ENCODE results near the gene RIOX2.
A peak's percentile ranks its signal among the peaks of the same experiment; 100 is the strongest.
"Not testable (repeated sequence)": the region's sequence is repeated elsewhere in the genome, so short reads cannot be mapped to it uniquely, and the experiment has no call there.

RIOX2 gene

GRCh38 chr3:97971679-97972567, at the start of gene RIOX2:
RIOX2 (minus strand) TSS chr3:97972431; CDS start chr3:97967593, 4,838 bp downstream.
- FAIRE-seq (peak; percentile 87), DNase-seq (ENCODE audit: low spot score) (peak; percentile 89)

- no peak for FAIRE-seq
- no peak for DNase-seq (ENCODE audit: low spot score)
Measured at GRCh38 chr3:98020412-98020811, 48.2 kb upstream of the RIOX2 start.

GRCh38 chr3:98018301-98018700, 46.1 kb upstream of the RIOX2 start:
- FAIRE-seq (no peak), DNase-seq (ENCODE audit: low spot score) (no peak)

GRCh38 chr3:98014268-98014585, 42.0 kb upstream of the RIOX2 start:
- no peak for FAIRE-seq

GRCh38 chr3:98013411-98014267, 41.4 kb upstream of the RIOX2 start:
- FAIRE-seq (peak; percentile 91), DNase-seq (ENCODE audit: low spot score) (no peak)

More at GRCh38 chr3:98014268-98014585, 42.0 kb upstream of the RIOX2 start:
- DNase-seq (ENCODE audit: low spot score): no peak

GRCh38 chr3:98012979-98013378, 40.7 kb upstream of the RIOX2 start:
- FAIRE-seq (no peak), DNase-seq (ENCODE audit: low spot score) (no peak)

- FAIRE-seq; DNase-seq (ENCODE audit: low spot score): not testable (repeated sequence)
Measured at GRCh38 chr3:98010883-98011449, 38.7 kb upstream of the RIOX2 start.

GRCh38 chr3:98010194-98010882, 38.1 kb upstream of the RIOX2 start:
- DNase-seq (ENCODE audit: low spot score): no peak
- no peak for FAIRE-seq

- FAIRE-seq (no peak), DNase-seq (ENCODE audit: low spot score) (no peak)
Measured at GRCh38 chr3:98008855-98009254, 36.6 kb upstream of the RIOX2 start.

GRCh38 chr3:98005438-98005837, 33.2 kb upstream of the RIOX2 start:
- FAIRE-seq (no peak), DNase-seq (ENCODE audit: low spot score) (no peak)

- no peak for FAIRE-seq
Measured at GRCh38 chr3:98004721-98005120, 32.5 kb upstream of the RIOX2 start.

GRCh38 chr3:98003306-98003969, 31.2 kb upstream of the RIOX2 start:
- FAIRE-seq (no peak), DNase-seq (ENCODE audit: low spot score) (no peak)

More at GRCh38 chr3:98004721-98005120, 32.5 kb upstream of the RIOX2 start:
- DNase-seq (ENCODE audit: low spot score): no peak

- no peak for DNase-seq (ENCODE audit: low spot score)
- FAIRE-seq: no peak
Measured at GRCh38 chr3:98002717-98003116, 30.5 kb upstream of the RIOX2 start.

- no peak for DNase-seq (ENCODE audit: low spot score)
- no peak for FAIRE-seq
Measured at GRCh38 chr3:97999994-98000393, 27.8 kb upstream of the RIOX2 start.

- DNase-seq (ENCODE audit: low spot score): no peak
- no peak for FAIRE-seq
Measured at GRCh38 chr3:97999103-97999502, 26.9 kb upstream of the RIOX2 start.

- FAIRE-seq (no peak), DNase-seq (ENCODE audit: low spot score) (no peak)
Measured at GRCh38 chr3:97996988-97997387, 24.8 kb upstream of the RIOX2 start.

GRCh38 chr3:97994328-97994945, 22.2 kb upstream of the RIOX2 start:
- FAIRE-seq: no peak
- DNase-seq (ENCODE audit: low spot score): no peak

- no peak for FAIRE-seq
- no peak for DNase-seq (ENCODE audit: low spot score)
Measured at GRCh38 chr3:97993526-97993925, 21.3 kb upstream of the RIOX2 start.

GRCh38 chr3:97992547-97993173, 20.4 kb upstream of the RIOX2 start:
- no peak for DNase-seq (ENCODE audit: low spot score)
- peak; percentile 20 for FAIRE-seq

- FAIRE-seq: no peak
- no peak for DNase-seq (ENCODE audit: low spot score)
Measured at GRCh38 chr3:97991293-97991682, 19.1 kb upstream of the RIOX2 start.

Data from urothelium cell line (cell line).